ENCODE results near the gene CXorf66. TPM values are rescaled to one million over a fixed set of nuclear protein-coding genes. Genes with fewer than 3 reads are reported as not detected.

CXorf66 gene
- total and polyA plus RNA-seq, 9 of the 15 experiments (the other 6 are each of a cell fraction or from before 2014, with no cell fraction given): not detected

DNA sequence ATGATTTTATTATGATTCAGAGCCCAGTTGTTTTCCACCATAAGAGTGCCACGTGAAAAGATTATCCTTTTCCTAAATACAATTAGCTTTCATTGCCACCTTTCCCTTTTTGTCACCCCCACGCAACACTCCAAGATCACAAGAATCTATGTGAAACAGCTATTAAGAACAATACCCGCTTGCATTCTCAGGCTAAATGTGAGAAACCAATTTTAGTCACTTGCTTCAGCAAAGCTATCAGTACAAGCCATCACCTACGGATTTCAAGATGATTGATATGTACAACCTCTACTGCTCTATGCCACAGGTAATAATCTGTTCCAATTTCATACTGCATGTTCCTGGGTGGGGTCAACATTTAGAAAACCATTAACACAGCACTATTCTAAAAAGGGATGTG lies 34.9 kb downstream of the CXorf66 start:
- Histone ChIP-seq H2AFZ (ENCODE audit: low read depth, low read length) (no peak overlapping the region), H4K20me1 (replicated peaks; ENCODE audit: control insufficient read depth, insufficient read depth, low read length) (no peaks in the 10 kb centered on the region; the same call in none of the 2 replicates), H3K27ac (ENCODE audit: extremely low read depth, low read depth, low read length) (no peak overlapping the region), H3K4me1 (replicated peaks in 1 of 2; ENCODE audit: control insufficient read depth in 2 of 2, insufficient read depth in 2 of 2, low read length in 2 of 2) (peaks cover 4 to 11% of the 10 kb centered on the region in 2 experiments; a peak in 4 of 5 replicates), H3K9me3 (replicated peaks; ENCODE audit: control insufficient read depth, insufficient read depth, low read depth, low read length) (no peaks in the 10 kb centered on the region), H3K79me2 (ENCODE audit: control insufficient read depth, insufficient read depth, low read length) (peaks cover 67% of the 10 kb centered on the region), H3K27me3 (ENCODE audit: control insufficient read depth in 2 of 2, insufficient read depth in 2 of 2, low read length in 2 of 2) (no peaks in the 10 kb centered on the region), H3K4me2 (ENCODE audit: insufficient read depth, low read length) (peak overlapping the region; percentile 82), H3K4me3 (peak overlapping the region; percentile 83; the same call in 1 of the 2 replicates), H3K9ac (ENCODE audit: insufficient read depth in 1 of 2, low read depth in 2 of 2, low read length in 2 of 2) (peak overlapping the region in 1 of 2 experiments; percentile 77; a peak in 1 of 4 replicates), H3K9me1 (ENCODE audit: control insufficient read depth, insufficient read depth, low read length) (no peaks in the 10 kb centered on the region), H3K36me3 (ENCODE audit: control insufficient read depth, insufficient read depth, low read length) (peaks cover 9% of the 10 kb centered on the region; the same call in 1 of the 3 replicates)
- ATAC-seq: no peak
- 20% methylated on average over 4 of the region's 4 CpGs for WGBS (ENCODE audit: insufficient coverage, low coverage, missing lambda C conversion rate)
- TSS peak; percentile 32 for BruUV-seq (replicated peaks)
- CTCF ChIA-PET (ENCODE audit: low intra/inter-chr PET ratio): no interaction called here
- in situ Hi-C loops (cut with MboI): no loop called here
- no peak for FAIRE-seq
- no peak for DNase-seq (ENCODE audit: extremely low read depth in 1 of 4, low spot score in 3 of 4)
- TF ChIP-seq ZBTB40 (IDR thresholded peaks at IDR 0.05) (no peak), ZBTB40 (CRISPR knock-in tag; IDR thresholded peaks at IDR 0.05) (no peak), RBFOX2 (IDR thresholded peaks at IDR 0.05; ENCODE audit: low read depth, low read length) (0 out of 2 replicates have a peak, but pooled peaks have one; percentile 20), TARDBP (IDR thresholded peaks at IDR 0.05) (no peak), MEIS2 (IDR thresholded peaks at IDR 0.05; ENCODE audit: partially characterized antibody) (peak; percentile 37)
- TF ChIP-seq, protein P1, sequence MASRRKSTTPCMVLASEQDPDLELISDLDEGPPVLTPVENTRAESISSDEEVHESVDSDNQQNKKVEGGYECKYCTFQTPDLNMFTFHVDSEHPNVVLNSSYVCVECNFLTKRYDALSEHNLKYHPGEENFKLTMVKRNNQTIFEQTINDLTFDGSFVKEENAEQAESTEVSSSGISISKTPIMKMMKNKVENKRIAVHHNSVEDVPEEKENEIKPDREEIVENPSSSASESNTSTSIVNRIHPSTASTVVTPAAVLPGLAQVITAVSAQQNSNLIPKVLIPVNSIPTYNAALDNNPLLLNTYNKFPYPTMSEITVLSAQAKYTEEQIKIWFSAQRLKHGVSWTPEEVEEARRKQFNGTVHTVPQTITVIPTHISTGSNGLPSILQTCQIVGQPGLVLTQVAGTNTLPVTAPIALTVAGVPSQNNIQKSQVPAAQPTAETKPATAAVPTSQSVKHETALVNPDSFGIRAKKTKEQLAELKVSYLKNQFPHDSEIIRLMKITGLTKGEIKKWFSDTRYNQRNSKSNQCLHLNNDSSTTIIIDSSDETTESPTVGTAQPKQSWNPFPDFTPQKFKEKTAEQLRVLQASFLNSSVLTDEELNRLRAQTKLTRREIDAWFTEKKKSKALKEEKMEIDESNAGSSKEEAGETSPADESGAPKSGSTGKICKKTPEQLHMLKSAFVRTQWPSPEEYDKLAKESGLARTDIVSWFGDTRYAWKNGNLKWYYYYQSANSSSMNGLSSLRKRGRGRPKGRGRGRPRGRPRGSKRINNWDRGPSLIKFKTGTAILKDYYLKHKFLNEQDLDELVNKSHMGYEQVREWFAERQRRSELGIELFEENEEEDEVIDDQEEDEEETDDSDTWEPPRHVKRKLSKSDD (conservative IDR thresholded peaks at IDR 0.05; ENCODE audit: low read length): no peak
- intact Hi-C loops (cut with micrococcal nuclease): loop anchor here (5.0 to 10.0 kb wide), 2 partner anchors 53 to 146 kb away; no protein-coding TSS in a partner anchor
- POLR2A ChIA-PET: interaction anchor here (0.9 to 2.0 kb wide), 5 partner anchors 10 to 55 kb away, joined by 3 to 8 read pairs (median 4); no protein-coding TSS in a partner anchor

All from K562 (cell line).